Neural progenitor cell (in vitro differentiated cells): Measurements from ENCODE around the gene MAD1L1.

ENCODE experiments used
- EZH2 ChIP-seq: fragments of 200-600 bp; sonication (generic); IDR thresholded peaks from 2 replicates; pipeline ENCODE4 v1.6.1; 2017; ENCODE audit warnings: antibody characterized with exemption, mild to moderate bottlenecking, moderate library complexity
- EZH2phosphoT487 ChIP-seq: fragments of 200-600 bp; sonication (generic); IDR thresholded peaks from 2 replicates; pipeline ENCODE4 v1.6.1; 2017; ENCODE audit warnings: antibody characterized with exemption
- TF ChIP-seq, protein P1 (sequence below): fragments of 200-600 bp; sonication (generic); IDR thresholded peaks from 2 replicates; pipeline ENCODE4 v1.5.1; 2017; ENCODE audit warnings: antibody characterized with exemption, mild to moderate bottlenecking

DNA sequence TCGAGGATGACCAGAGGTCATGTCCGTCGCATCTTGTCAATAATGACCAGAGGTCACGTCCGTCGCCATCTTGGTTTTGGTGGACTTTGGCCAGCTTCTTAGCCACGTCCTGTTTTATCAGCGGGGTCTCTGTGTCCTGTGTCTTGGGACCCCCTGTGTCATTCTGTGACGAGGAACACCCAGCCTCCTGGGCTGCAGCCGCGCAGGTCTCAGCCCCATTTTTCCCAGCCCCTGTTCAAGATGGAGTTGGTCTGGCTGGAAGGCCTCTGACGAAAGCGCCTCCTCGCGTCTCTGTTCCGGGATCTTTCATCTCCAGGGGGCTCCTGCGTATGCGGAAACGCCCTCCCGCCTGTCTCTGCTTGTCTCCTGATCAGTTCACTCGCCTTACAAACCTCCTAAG lies 428.4 kb downstream of the MAD1L1 start:
- TF ChIP-seq, protein P1, sequence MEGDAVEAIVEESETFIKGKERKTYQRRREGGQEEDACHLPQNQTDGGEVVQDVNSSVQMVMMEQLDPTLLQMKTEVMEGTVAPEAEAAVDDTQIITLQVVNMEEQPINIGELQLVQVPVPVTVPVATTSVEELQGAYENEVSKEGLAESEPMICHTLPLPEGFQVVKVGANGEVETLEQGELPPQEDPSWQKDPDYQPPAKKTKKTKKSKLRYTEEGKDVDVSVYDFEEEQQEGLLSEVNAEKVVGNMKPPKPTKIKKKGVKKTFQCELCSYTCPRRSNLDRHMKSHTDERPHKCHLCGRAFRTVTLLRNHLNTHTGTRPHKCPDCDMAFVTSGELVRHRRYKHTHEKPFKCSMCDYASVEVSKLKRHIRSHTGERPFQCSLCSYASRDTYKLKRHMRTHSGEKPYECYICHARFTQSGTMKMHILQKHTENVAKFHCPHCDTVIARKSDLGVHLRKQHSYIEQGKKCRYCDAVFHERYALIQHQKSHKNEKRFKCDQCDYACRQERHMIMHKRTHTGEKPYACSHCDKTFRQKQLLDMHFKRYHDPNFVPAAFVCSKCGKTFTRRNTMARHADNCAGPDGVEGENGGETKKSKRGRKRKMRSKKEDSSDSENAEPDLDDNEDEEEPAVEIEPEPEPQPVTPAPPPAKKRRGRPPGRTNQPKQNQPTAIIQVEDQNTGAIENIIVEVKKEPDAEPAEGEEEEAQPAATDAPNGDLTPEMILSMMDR: no peak
- TF ChIP-seq EZH2phosphoT487: no peak
- TF ChIP-seq EZH2: no peak
